ENCODE measurements around the gene GLG1.

Gene GLG1

DNA sequence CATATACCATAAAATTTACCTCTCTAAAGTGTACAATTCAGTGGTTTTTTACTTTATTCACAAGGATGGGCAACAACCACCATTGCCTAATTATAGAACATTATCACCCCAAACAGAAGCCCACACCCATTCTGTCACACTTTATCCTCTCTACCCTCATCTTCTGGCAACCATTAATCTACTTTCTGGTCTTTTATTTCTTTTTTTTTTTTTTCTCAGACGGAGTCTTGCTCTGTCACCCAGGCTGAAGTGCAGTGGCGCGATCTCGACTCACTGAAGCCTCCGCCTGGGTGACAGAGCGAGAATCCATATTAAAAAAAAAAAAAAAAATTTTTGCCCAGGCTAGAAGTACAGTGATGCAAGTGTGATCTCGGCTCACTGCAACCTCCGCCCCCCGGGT lies 95.0 kb downstream of the GLG1 start:
- H3K4me3 Mint-ChIP-seq: no peak overlapping the region
- H3K4me1 Mint-ChIP-seq (ENCODE audit: low read depth): peaks cover 20% of the 10 kb centered on the region
- no peak for DNase-seq (ENCODE audit: low spot score)
- H3K27ac Mint-ChIP-seq: no peak overlapping the region
- no peaks in the 10 kb centered on the region for H3K9me3 Mint-ChIP-seq
- no peaks in the 10 kb centered on the region for H3K27me3 Mint-ChIP-seq (ENCODE audit: low read depth)
- H3K36me3 Mint-ChIP-seq (ENCODE audit: low read depth): peaks cover 18% of the 10 kb centered on the region

GRCh38 chr16:74505011-74505410 lies 101.9 kb downstream of the GLG1 start:
- Mint-ChIP-seq H3K27me3 (ENCODE audit: low read depth) (no peaks in the 10 kb centered on the region), H3K36me3 (ENCODE audit: low read depth) (peaks cover 32% of the 10 kb centered on the region), H3K4me1 (ENCODE audit: low read depth) (peaks cover 6% of the 10 kb centered on the region), H3K27ac (no peak overlapping the region), H3K4me3 (no peak overlapping the region), H3K9me3 (no peaks in the 10 kb centered on the region)
- no peak for DNase-seq (ENCODE audit: low spot score)

- Mint-ChIP-seq H3K9me3 (no peaks in the 10 kb centered on the region), H3K36me3 (ENCODE audit: low read depth) (peaks cover 28% of the 10 kb centered on the region), H3K27ac (no peak overlapping the region)
Measured at GRCh38 chr16:74503412-74503811, 103.5 kb downstream of the GLG1 start.

GRCh38 chr16:74501484-74502478 lies 105.1 kb downstream of the GLG1 start:
- no peak overlapping the region for H3K27ac Mint-ChIP-seq
- H3K27me3 Mint-ChIP-seq (ENCODE audit: low read depth): no peaks in the 10 kb centered on the region
- H3K4me1 Mint-ChIP-seq (ENCODE audit: low read depth): peaks cover 2% of the 10 kb centered on the region
- H3K4me3 Mint-ChIP-seq: no peak overlapping the region
- DNase-seq (ENCODE audit: low spot score): no peak
- no peaks in the 10 kb centered on the region for H3K9me3 Mint-ChIP-seq
- peaks cover 23% of the 10 kb centered on the region for H3K36me3 Mint-ChIP-seq (ENCODE audit: low read depth)

More at GRCh38 chr16:74503412-74503811, 103.5 kb downstream of the GLG1 start:
- no peak for DNase-seq (ENCODE audit: low spot score)
- no peaks in the 10 kb centered on the region for H3K27me3 Mint-ChIP-seq (ENCODE audit: low read depth)
- no peak overlapping the region for H3K4me3 Mint-ChIP-seq
- peaks cover 2% of the 10 kb centered on the region for H3K4me1 Mint-ChIP-seq (ENCODE audit: low read depth)

DNA sequence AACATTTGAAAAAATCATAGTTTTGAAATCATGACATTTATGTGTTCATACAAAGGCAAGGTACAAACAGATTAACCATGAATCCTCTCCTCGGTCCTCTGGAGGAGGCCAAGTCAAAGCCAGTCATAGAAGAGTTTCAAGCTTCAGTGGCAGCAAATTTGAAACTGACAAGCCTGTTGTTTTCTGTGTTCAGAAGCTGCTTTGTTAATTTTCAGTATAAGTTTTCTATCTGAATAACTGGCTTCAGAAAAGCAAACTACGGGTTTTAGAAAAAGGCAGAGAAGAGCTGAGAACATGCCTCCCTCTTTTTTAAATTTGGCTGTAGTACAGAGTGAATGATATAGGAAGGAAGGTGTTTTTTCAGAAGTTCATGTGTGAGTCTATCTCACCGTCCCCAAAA lies 106.0 kb downstream of the GLG1 start:
- no peaks in the 10 kb centered on the region for H3K27me3 Mint-ChIP-seq (ENCODE audit: low read depth)
- H3K4me1 Mint-ChIP-seq (ENCODE audit: low read depth): peaks cover 2% of the 10 kb centered on the region
- peaks cover 25% of the 10 kb centered on the region for H3K36me3 Mint-ChIP-seq (ENCODE audit: low read depth)
- no peak overlapping the region for H3K27ac Mint-ChIP-seq
- H3K9me3 Mint-ChIP-seq: no peaks in the 10 kb centered on the region
- DNase-seq (ENCODE audit: low spot score): no peak
- H3K4me3 Mint-ChIP-seq: no peak overlapping the region

GRCh38 chr16:74499114-74499513 lies 107.8 kb downstream of the GLG1 start:
- Mint-ChIP-seq H3K36me3 (ENCODE audit: low read depth) (peaks cover 37% of the 10 kb centered on the region), H3K9me3 (no peaks in the 10 kb centered on the region), H3K4me3 (no peak overlapping the region), H3K27ac (no peak overlapping the region), H3K27me3 (ENCODE audit: low read depth) (no peaks in the 10 kb centered on the region), H3K4me1 (ENCODE audit: low read depth) (peaks cover 10% of the 10 kb centered on the region)
- no peak for DNase-seq (ENCODE audit: low spot score)

DNA sequence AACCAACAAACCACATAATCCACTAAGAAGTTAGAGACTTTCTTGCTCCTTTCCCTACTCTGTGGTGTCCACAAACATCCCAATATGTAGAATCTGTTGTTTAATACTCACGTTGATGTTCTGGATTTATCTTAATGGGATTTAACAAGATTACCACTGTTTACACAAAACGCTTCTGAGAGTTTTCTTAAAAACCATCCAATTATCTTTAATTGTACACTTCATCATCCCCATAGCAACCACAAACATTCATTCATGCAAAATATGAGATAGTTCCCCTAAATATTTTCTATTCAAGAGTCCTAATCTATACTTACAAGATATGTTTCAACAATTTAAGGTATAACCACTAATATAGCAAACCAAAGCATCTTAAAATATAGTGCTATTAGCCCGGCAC lies 109.2 kb downstream of the GLG1 start:
- no peak overlapping the region for H3K27ac Mint-ChIP-seq
- no peak for DNase-seq (ENCODE audit: low spot score)
- no peaks in the 10 kb centered on the region for H3K27me3 Mint-ChIP-seq (ENCODE audit: low read depth)
- peaks cover 40% of the 10 kb centered on the region for H3K36me3 Mint-ChIP-seq (ENCODE audit: low read depth)
- no peaks in the 10 kb centered on the region for H3K9me3 Mint-ChIP-seq
- no peak overlapping the region for H3K4me3 Mint-ChIP-seq
- H3K4me1 Mint-ChIP-seq (ENCODE audit: low read depth): peaks cover 10% of the 10 kb centered on the region

DNA sequence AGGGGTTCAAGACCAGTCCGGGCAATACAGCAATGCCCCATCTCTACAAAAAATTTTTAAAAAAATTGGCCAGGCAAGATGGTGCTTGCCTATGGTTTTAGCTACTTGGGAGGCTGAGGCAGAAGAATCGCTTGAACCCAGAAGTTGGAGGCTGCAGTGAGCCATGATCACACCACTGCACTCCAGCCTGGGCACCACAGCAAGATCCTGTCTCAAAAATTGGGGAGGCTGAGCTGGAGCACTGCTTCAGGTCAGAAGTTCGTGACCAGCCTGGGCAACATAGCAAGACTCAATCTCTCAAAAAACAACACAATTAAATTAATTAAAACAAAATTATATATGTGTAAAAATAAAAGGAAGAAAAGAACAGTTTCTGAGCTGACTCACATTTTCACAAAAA lies 110.9 kb downstream of the GLG1 start:
- no peak overlapping the region for H3K4me3 Mint-ChIP-seq
- H3K4me1 Mint-ChIP-seq (ENCODE audit: low read depth): peaks cover 10% of the 10 kb centered on the region
- H3K9me3 Mint-ChIP-seq: no peaks in the 10 kb centered on the region
- H3K27ac Mint-ChIP-seq: no peak overlapping the region
- DNase-seq (ENCODE audit: low spot score): no peak
- peaks cover 43% of the 10 kb centered on the region for H3K36me3 Mint-ChIP-seq (ENCODE audit: low read depth)
- H3K27me3 Mint-ChIP-seq (ENCODE audit: low read depth): no peaks in the 10 kb centered on the region

GRCh38 chr16:74492976-74493375 lies 113.9 kb downstream of the GLG1 start:
- H3K27me3 Mint-ChIP-seq (ENCODE audit: low read depth): no peaks in the 10 kb centered on the region
- no peak overlapping the region for H3K4me3 Mint-ChIP-seq
- peaks cover 59% of the 10 kb centered on the region for H3K36me3 Mint-ChIP-seq (ENCODE audit: low read depth)
- H3K4me1 Mint-ChIP-seq (ENCODE audit: low read depth): peaks cover 10% of the 10 kb centered on the region
- H3K27ac Mint-ChIP-seq: no peak overlapping the region
- no peak for DNase-seq (ENCODE audit: low spot score)
- no peaks in the 10 kb centered on the region for H3K9me3 Mint-ChIP-seq

GRCh38 chr16:74487634-74488495 lies 119.0 kb downstream of the GLG1 start:
- Mint-ChIP-seq H3K27ac (no peak overlapping the region), H3K4me1 (ENCODE audit: low read depth) (peaks cover 2% of the 10 kb centered on the region), H3K36me3 (ENCODE audit: low read depth) (peaks cover 49% of the 10 kb centered on the region), H3K27me3 (ENCODE audit: low read depth) (no peaks in the 10 kb centered on the region), H3K4me3 (no peak overlapping the region), H3K9me3 (no peaks in the 10 kb centered on the region)
- no peak for DNase-seq (ENCODE audit: low spot score)

DNA sequence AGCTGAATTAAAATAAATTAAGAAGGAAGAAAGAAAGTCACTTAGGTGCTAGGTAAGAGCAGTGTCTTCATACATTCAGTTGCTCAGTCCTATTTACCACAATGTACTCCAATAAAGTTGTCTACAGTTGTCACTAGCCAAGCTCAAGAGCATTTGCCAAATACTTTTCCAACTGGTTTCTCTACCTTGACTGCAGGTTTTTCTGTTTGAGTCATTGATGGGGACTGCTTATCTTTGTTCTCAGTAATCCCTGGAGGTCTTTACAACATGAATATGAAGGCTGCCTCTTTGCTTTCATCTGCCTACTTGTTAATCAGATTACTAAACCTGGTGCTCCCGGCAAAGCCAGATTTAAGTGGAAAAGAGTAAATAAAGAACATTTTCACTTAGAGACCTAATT lies 121.0 kb downstream of the GLG1 start:
- Mint-ChIP-seq H3K4me1 (ENCODE audit: low read depth) (peaks cover 5% of the 10 kb centered on the region), H3K27me3 (ENCODE audit: low read depth) (no peaks in the 10 kb centered on the region), H3K4me3 (no peak overlapping the region), H3K27ac (no peak overlapping the region), H3K36me3 (ENCODE audit: low read depth) (peaks cover 48% of the 10 kb centered on the region), H3K9me3 (no peaks in the 10 kb centered on the region)
- no peak for DNase-seq (ENCODE audit: low spot score)

- H3K4me3 Mint-ChIP-seq: no peak overlapping the region
- peak overlapping the region; percentile 26 for H3K27ac Mint-ChIP-seq
- no peaks in the 10 kb centered on the region for H3K27me3 Mint-ChIP-seq (ENCODE audit: low read depth)
- H3K36me3 Mint-ChIP-seq (ENCODE audit: low read depth): peaks cover 52% of the 10 kb centered on the region
- DNase-seq (ENCODE audit: low spot score): no peak
- H3K4me1 Mint-ChIP-seq (ENCODE audit: low read depth): peaks cover 6% of the 10 kb centered on the region
- H3K9me3 Mint-ChIP-seq: no peaks in the 10 kb centered on the region
Measured at GRCh38 chr16:74480150-74481029, 126.5 kb downstream of the GLG1 start.

- Mint-ChIP-seq H3K4me3 (no peak overlapping the region), H3K27me3 (ENCODE audit: low read depth) (no peaks in the 10 kb centered on the region), H3K9me3 (no peaks in the 10 kb centered on the region), H3K36me3 (ENCODE audit: low read depth) (peaks cover 60% of the 10 kb centered on the region), H3K27ac (no peak overlapping the region), H3K4me1 (ENCODE audit: low read depth) (peaks cover 4% of the 10 kb centered on the region)
- DNase-seq (ENCODE audit: low spot score): no peak
Measured at GRCh38 chr16:74477226-74477625, 129.7 kb downstream of the GLG1 start.
